Activated CD4-positive, alpha-beta T cell treated with anti-CD3 and anti-CD28 coated beads, Interleukin-2, Interleukin-4, amounts not matched to agents 100 ng/mL and 50 ng/mL, durations not matched to agents 16 hours and 8 hours (primary cell): ENCODE measurements around the gene GNAS-AS1.

ENCODE experiments used
- DNase-seq: peaks from one replicate; pipeline ENCODE4 v3.0.0-alpha.2; 2020; ENCODE audit warnings: low spot score

Gene GNAS-AS1

GRCh38 chr20:58886546-58886945 is 35.8 kb upstream of the GNAS-AS1 start:
- DNase-seq: no peak

GRCh38 chr20:58884966-58885365 is 34.3 kb upstream of the GNAS-AS1 start:
- DNase-seq: no peak

GRCh38 chr20:58883241-58883691 is 32.6 kb upstream of the GNAS-AS1 start:
- DNase-seq: no peak

- no peak for DNase-seq
Measured at GRCh38 chr20:58882704-58883089, 32.0 kb upstream of the GNAS-AS1 start.

GRCh38 chr20:58880994-58881752 is 30.5 kb upstream of the GNAS-AS1 start:
- no peak for DNase-seq

- no peak for DNase-seq
Measured at GRCh38 chr20:58880441-58880840, 29.7 kb upstream of the GNAS-AS1 start.

- DNase-seq: no peak
Measured at GRCh38 chr20:58878399-58878798, 27.7 kb upstream of the GNAS-AS1 start.

GRCh38 chr20:58877976-58878360 is 27.3 kb upstream of the GNAS-AS1 start:
- DNase-seq: no peak

GRCh38 chr20:58877050-58877975 is 26.6 kb upstream of the GNAS-AS1 start:
- no peak for DNase-seq

- no peak for DNase-seq
Measured at GRCh38 chr20:58876437-58876836, 25.7 kb upstream of the GNAS-AS1 start.

- no peak for DNase-seq
Measured at GRCh38 chr20:58875541-58876134, 24.9 kb upstream of the GNAS-AS1 start.

- no peak for DNase-seq
Measured at GRCh38 chr20:58875111-58875510, 24.4 kb upstream of the GNAS-AS1 start.

- no peak for DNase-seq
Measured at GRCh38 chr20:58874469-58874868, 23.8 kb upstream of the GNAS-AS1 start.

GRCh38 chr20:58871533-58872102 is 20.9 kb upstream of the GNAS-AS1 start:
- no peak for DNase-seq

- peak; percentile 49 for DNase-seq
Measured at GRCh38 chr20:58870293-58871014, 19.8 kb upstream of the GNAS-AS1 start.

- DNase-seq: no peak
Measured at GRCh38 chr20:58869662-58870227, 19.0 kb upstream of the GNAS-AS1 start.

- DNase-seq: no peak
Measured at GRCh38 chr20:58868795-58869194, 18.1 kb upstream of the GNAS-AS1 start.

GRCh38 chr20:58867211-58867610 is 16.5 kb upstream of the GNAS-AS1 start:
- no peak for DNase-seq

- DNase-seq: no peak
Measured at GRCh38 chr20:58865843-58866242, 15.1 kb upstream of the GNAS-AS1 start.

GRCh38 chr20:58864346-58864745 is 13.6 kb upstream of the GNAS-AS1 start:
- DNase-seq: no peak

GRCh38 chr20:58863044-58863790 is 12.5 kb upstream of the GNAS-AS1 start:
- no peak for DNase-seq
